Progenitor cell of endocrine pancreas (in vitro differentiated cells): Measurements from ENCODE around the gene KDM6A. TPM values are rescaled to one million over a fixed set of nuclear protein-coding genes. Genes with fewer than 3 reads are reported as not detected.

Source experiments
- DNase-seq: peaks from one replicate; pipeline ENCODE4 v3.0.0; 2021; ENCODE audit warnings: low spot score; ENCODE audit not compliant: unreplicated experiment
- H3K27ac Mint-ChIP-seq: 2 replicates; pipeline ENCODE4 v1.8.0; 2021; ENCODE audit warnings: mild to moderate bottlenecking, moderate library complexity, mixed read lengths
- H3K27me3 Mint-ChIP-seq: 2 replicates; pipeline ENCODE4 v1.8.0; 2021; ENCODE audit warnings: mixed read lengths
- H3K36me3 Mint-ChIP-seq: 2 replicates; pipeline ENCODE4 v1.8.0; 2022; ENCODE audit warnings: mixed read lengths; ENCODE audit not compliant: insufficient read depth
- H3K4me1 Mint-ChIP-seq: 2 replicates; pipeline ENCODE4 v1.8.0; 2021; ENCODE audit warnings: low read depth, mixed read lengths
- H3K4me3 Mint-ChIP-seq: 2 replicates; pipeline ENCODE4 v1.8.0; 2021; ENCODE audit warnings: low read depth, mild to moderate bottlenecking, moderate library complexity, mixed read lengths
- H3K9me3 Mint-ChIP-seq: 2 replicates; pipeline ENCODE4 v1.8.0; 2021; ENCODE audit warnings: low read depth, mixed read lengths
- total RNA-seq: library from RNA; stranded (reverse); gene quantifications from 2 replicates; pipeline ENCODE4 v1.2.1, GENCODE V29; 2021
- TF ChIP-seq, protein P1 (sequence below): fragments of 200-600 bp; sonication (generic); IDR thresholded peaks from one replicate; pipeline ENCODE4 v1.5.0; 2021; ENCODE audit warnings: antibody characterized with exemption, mild to moderate bottlenecking; ENCODE audit not compliant: unreplicated experiment

Gene KDM6A
- total RNA-seq, 1 donor from 2014 or later: 112 TPM

DNA sequence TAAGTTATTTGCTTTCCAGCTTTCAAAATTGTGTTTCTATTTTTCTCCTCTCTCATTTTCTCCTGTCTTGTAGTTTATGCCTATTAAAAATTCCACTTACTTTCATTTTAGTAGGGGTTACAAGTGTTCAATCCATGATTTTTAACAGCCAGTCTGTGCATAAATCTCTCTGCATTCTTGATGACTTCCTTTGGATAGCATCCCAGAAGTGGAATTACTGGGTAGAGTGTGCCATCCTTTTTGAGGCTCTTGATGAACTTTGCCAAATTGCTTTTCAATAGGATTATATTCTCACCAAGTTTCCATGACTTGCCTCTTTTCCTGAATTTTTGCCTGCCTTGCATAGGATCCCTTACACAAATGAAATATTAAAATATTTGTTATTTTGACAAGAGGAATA lies 269.2 kb downstream of the KDM6A start:
- H3K27me3 Mint-ChIP-seq: no peaks in the 10 kb centered on the region
- H3K9me3 Mint-ChIP-seq: peaks cover 23% of the 10 kb centered on the region

DNA sequence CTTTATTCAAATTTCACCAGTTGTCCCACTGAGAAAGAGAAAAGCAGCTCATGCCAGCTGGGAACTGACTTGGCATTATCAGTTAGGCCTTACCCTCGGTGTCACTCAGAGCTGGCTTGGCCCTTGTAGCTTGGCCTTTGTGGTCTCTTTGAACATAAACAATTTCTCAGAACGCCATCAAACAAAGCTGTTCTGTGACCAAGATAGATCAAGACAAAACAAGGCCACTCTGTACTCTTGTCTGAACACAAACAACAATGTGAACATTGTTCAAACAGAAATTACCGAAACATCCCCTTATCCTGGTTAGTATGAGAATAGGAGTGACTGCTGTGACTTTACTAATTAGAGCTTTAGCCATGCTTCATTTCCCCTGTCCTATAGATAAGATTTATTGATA lies 270.5 kb downstream of the KDM6A start:
- no peaks in the 10 kb centered on the region for H3K27me3 Mint-ChIP-seq
- no peak overlapping the region for H3K27ac Mint-ChIP-seq
- no peak for DNase-seq

More for the DNA sequence above, 269.2 kb downstream of the KDM6A start:
- no peaks in the 10 kb centered on the region for H3K36me3 Mint-ChIP-seq
- no peak for DNase-seq
- peaks cover 1% of the 10 kb centered on the region for H3K4me1 Mint-ChIP-seq
- TF ChIP-seq, protein P1, sequence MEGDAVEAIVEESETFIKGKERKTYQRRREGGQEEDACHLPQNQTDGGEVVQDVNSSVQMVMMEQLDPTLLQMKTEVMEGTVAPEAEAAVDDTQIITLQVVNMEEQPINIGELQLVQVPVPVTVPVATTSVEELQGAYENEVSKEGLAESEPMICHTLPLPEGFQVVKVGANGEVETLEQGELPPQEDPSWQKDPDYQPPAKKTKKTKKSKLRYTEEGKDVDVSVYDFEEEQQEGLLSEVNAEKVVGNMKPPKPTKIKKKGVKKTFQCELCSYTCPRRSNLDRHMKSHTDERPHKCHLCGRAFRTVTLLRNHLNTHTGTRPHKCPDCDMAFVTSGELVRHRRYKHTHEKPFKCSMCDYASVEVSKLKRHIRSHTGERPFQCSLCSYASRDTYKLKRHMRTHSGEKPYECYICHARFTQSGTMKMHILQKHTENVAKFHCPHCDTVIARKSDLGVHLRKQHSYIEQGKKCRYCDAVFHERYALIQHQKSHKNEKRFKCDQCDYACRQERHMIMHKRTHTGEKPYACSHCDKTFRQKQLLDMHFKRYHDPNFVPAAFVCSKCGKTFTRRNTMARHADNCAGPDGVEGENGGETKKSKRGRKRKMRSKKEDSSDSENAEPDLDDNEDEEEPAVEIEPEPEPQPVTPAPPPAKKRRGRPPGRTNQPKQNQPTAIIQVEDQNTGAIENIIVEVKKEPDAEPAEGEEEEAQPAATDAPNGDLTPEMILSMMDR: no peak
- H3K4me3 Mint-ChIP-seq: no peak overlapping the region
- no peak overlapping the region for H3K27ac Mint-ChIP-seq

DNA sequence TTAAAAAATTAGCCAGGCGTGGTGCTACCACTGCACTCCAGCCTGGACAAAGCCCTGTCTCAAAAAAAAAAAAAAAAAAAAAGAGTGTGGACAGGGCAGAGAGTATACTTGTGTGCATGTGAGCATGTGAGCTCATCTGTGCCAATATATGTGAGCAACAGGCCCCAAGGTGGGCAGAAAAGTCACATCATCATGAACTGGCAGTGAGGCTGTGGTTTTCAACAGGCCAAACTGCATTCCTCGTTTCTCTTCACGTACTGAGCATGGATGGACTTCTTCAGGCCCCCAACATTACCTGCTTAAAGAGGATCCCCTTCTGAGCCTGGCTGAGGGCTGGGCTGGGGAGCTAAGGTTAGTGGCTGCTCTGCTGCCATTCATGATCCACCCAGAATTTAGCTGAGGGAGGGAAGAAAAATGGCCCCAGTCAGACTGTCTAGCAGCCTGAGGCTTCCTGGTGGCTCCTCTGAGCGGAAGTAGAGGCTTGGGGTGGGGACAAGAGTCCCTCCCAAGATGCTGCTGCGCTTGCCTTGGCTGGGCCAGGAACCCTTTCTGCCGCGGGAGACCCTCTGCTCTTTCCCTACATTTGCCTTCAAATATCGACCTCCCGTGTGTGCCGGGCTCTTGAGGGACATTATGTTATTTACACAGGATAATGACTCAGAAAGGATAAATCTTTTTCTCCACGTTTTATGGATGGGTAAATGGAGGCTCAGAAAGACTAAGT lies 272.7 kb downstream of the KDM6A start:
- peaks cover 14% of the 10 kb centered on the region for H3K9me3 Mint-ChIP-seq

More for the DNA sequence above, 270.5 kb downstream of the KDM6A start:
- TF ChIP-seq, protein P1: no peak
- peaks cover 1% of the 10 kb centered on the region for H3K4me1 Mint-ChIP-seq
- no peak overlapping the region for H3K4me3 Mint-ChIP-seq
- no peaks in the 10 kb centered on the region for H3K36me3 Mint-ChIP-seq
- H3K9me3 Mint-ChIP-seq: peaks cover 18% of the 10 kb centered on the region

DNA sequence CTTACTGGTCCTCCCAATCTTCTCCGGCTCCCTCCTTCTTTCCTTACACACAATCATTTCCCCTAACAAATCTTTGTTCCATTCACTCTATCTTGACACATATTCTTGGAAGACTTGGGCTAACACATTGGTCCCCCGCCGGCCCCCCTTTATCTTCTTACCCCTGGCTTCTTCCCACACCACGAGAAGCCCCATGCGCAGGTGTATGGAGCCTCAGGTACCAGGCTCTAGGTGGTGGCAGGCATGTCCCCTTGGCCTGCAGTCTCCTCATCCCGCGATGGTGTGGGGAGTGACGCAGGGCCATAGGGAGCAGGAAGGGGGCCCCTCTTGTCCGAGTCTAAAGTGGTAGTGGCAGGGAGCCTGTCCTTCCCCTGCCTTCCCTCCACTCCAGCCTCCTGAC lies 277.8 kb downstream of the KDM6A start:
- no peak overlapping the region for H3K4me3 Mint-ChIP-seq
- H3K27me3 Mint-ChIP-seq: no peaks in the 10 kb centered on the region
- no peak overlapping the region for H3K27ac Mint-ChIP-seq
- H3K36me3 Mint-ChIP-seq: no peaks in the 10 kb centered on the region
- no peaks in the 10 kb centered on the region for H3K4me1 Mint-ChIP-seq
- peaks cover 5% of the 10 kb centered on the region for H3K9me3 Mint-ChIP-seq
- no peak for DNase-seq
- TF ChIP-seq, protein P1: no peak

More for the DNA sequence above, 272.7 kb downstream of the KDM6A start:
- TF ChIP-seq, protein P1: no peak
- Mint-ChIP-seq H3K27ac (peak overlapping the region; percentile 18), H3K4me3 (no peak overlapping the region), H3K27me3 (no peaks in the 10 kb centered on the region), H3K4me1 (peaks cover 1% of the 10 kb centered on the region), H3K36me3 (no peaks in the 10 kb centered on the region)
- DNase-seq: no peak

GRCh38 chrX:45154033-45154360 lies 281.0 kb downstream of the KDM6A start:
- Mint-ChIP-seq H3K4me1 (no peaks in the 10 kb centered on the region), H3K9me3 (peaks cover 15% of the 10 kb centered on the region)
- TF ChIP-seq, protein P1: no peak

More at GRCh38 chrX:45154033-45154360, 281.0 kb downstream of the KDM6A start:
- Mint-ChIP-seq H3K4me3 (no peak overlapping the region), H3K36me3 (no peaks in the 10 kb centered on the region), H3K27me3 (no peaks in the 10 kb centered on the region), H3K27ac (no peak overlapping the region)
- no peak for DNase-seq
